Measurements from ENCODE around the gene PMP22.

GRCh38 chr17:15307710-15308111 is 42.6 kb upstream of the PMP22 start:
- peak; percentile 13 to 30 for TF ChIP-seq POLR2AphosphoS5 (IDR thresholded peaks at IDR 0.05)
- TF ChIP-seq POLR2A (IDR thresholded peaks at IDR 0.05; ENCODE audit: low read depth) = no peak
